K562 (cell line): ENCODE results near the gene SND1. TPM values are rescaled to one million over a fixed set of nuclear protein-coding genes. Genes with fewer than 3 reads are reported as not detected.

Source experiments
- BCL6 ChIP-seq: fragments of 250-450 bp; sonication (Bioruptor Pico); IDR thresholded peaks from 2 replicates; pipeline ENCODE4 v1.4.0; 2020
- CSDE1 ChIP-seq, 2 experiments: fragments of 450-650 bp; IDR thresholded peaks; 2 replicates each; pipeline ENCODE4 v1.6.1; 2016; ENCODE audit warnings: mild to moderate bottlenecking in 1 of 2
- HMG20A ChIP-seq: fragments of 450-650 bp; formaldehyde crosslinking; conservative IDR thresholded peaks from 2 replicates; pipeline ENCODE4 v1.4.0; 2020; ENCODE audit warnings: mild to moderate bottlenecking, mixed read lengths
- HNRNPH1 ChIP-seq: fragments of 200-400 bp; formaldehyde crosslinking; optimal IDR thresholded peaks from 2 replicates; pipeline ENCODE3; 2017; ENCODE audit warnings: low read depth, mild to moderate bottlenecking, low read length, moderate library complexity
- HNRNPL ChIP-seq: fragments of 200-400 bp; formaldehyde crosslinking; IDR thresholded peaks from 2 replicates; pipeline ENCODE4 v1.6.1; 2017; ENCODE audit warnings: low read depth, mild to moderate bottlenecking, low read length
- ILF3 ChIP-seq: fragments of 450-650 bp; IDR thresholded peaks from 2 replicates; pipeline ENCODE4 v1.6.1; 2018; ENCODE audit warnings: antibody characterized with exemption, mild to moderate bottlenecking, moderate library complexity, borderline replicate concordance
- JUND ChIP-seq, 2 experiments: IDR thresholded peaks; 2 replicates in 1 of 2; 3 replicates in 1 of 2; pipeline ENCODE4 v1.6.1; 2011; ENCODE audit warnings: borderline replicate concordance in 2 of 2, low read depth in 2 of 2, low read length in 2 of 2, improper control_type of control experiment in 1 of 2, missing biosample characterization in 1 of 2, missing genetic modification characterization in 1 of 2, missing genetic modification reagents in 1 of 2
- MAFF ChIP-seq: IDR thresholded peaks from 2 replicates; pipeline ENCODE4 v1.6.1; 2012; ENCODE audit warnings: low read length, improper control_type of control experiment
- NCOR1 ChIP-seq: fragments of 450-650 bp; IDR thresholded peaks from 2 replicates; pipeline ENCODE4 v1.6.1; 2016; ENCODE audit warnings: mild to moderate bottlenecking, moderate library complexity
- NUFIP1 ChIP-seq: fragments of 450-650 bp; IDR thresholded peaks from 2 replicates; pipeline ENCODE4 v1.6.1; 2018; ENCODE audit not compliant: partially characterized antibody
- RAD51 ChIP-seq: fragments of 450-650 bp; IDR thresholded peaks from 2 replicates; pipeline ENCODE4 v1.7.1; 2016; ENCODE audit warnings: low read depth, mild to moderate bottlenecking, borderline replicate concordance
- RBM15 ChIP-seq: fragments of 200-400 bp; formaldehyde crosslinking; IDR thresholded peaks from 2 replicates; pipeline ENCODE4 v1.6.1; 2018; ENCODE audit warnings: mild to moderate bottlenecking, low read length, moderate library complexity; ENCODE audit not compliant: insufficient read depth
- SREBF1 ChIP-seq: fragments of 150-350 bp; IDR thresholded peaks from 2 replicates; pipeline ENCODE4 v1.6.1; 2014; ENCODE audit warnings: antibody characterized with exemption, low read depth, low read length, borderline replicate concordance
- TAF1 ChIP-seq: IDR thresholded peaks from 2 replicates; pipeline ENCODE4 v1.6.1; 2011; ENCODE audit warnings: mild to moderate bottlenecking, low read length, moderate library complexity; ENCODE audit not compliant: insufficient read depth, control insufficient read depth, severe bottlenecking; ENCODE audit errors: extremely low read depth
- XRCC4 ChIP-seq: IDR thresholded peaks from one replicate; pipeline ENCODE4 v1.6.1; 2011; ENCODE audit not compliant: insufficient read depth, insufficient read length; ENCODE audit errors: extremely low read depth
- ZBTB7A ChIP-seq: IDR thresholded peaks from 2 replicates; pipeline ENCODE4 v1.6.1; 2011; ENCODE audit warnings: low read depth, mild to moderate bottlenecking, low read length, moderate library complexity, borderline replicate concordance; ENCODE audit not compliant: control insufficient read depth
- ZNF12 ChIP-seq: sonication (generic); formaldehyde crosslinking; IDR thresholded peaks from 2 replicates; pipeline ENCODE4 v1.4.0; 2020; ENCODE audit warnings: mild to moderate bottlenecking, missing genetic modification reagents
- ZNF324 ChIP-seq: fragments of 250-450 bp; sonication (Bioruptor Pico); IDR thresholded peaks from 2 replicates; pipeline ENCODE4 v1.4.0; 2020; ENCODE audit warnings: mild to moderate bottlenecking
- ZNF584 ChIP-seq: fragments of 200-800 bp; sonication (Bioruptor generic); IDR thresholded peaks from 2 replicates; pipeline ENCODE4 v1.6.1; 2016; ENCODE audit warnings: low read depth, mild to moderate bottlenecking, missing genetic modification characterization, missing compliant biosample characterization
- ZSCAN29 ChIP-seq: fragments of 450-650 bp; IDR thresholded peaks from 2 replicates; pipeline ENCODE4 v1.6.1; 2017
- polyA plus RNA-seq, 8 experiments: library from polyadenylated mRNA; depleted of rRNA in 4 of 8; stranded (reverse) in 5 of 8; unstranded in 3 of 8; fragments of >200 nt; fragmentation: Nextera tagmentation in 2 of 8; fragmentation: Illumina TruSeq in 1 of 8; extraction: Ambion mirVana in 2 of 8; extraction: Trizol in 1 of 8; gene quantifications; 2 replicates each; pipeline versions ENCODE4 v1.2.1 to v1.2.3, GENCODE V29; 2011 to 2014; ENCODE audit warnings: inconsistent platforms in 1 of 8, missing spikeins in 1 of 8
- total RNA-seq, 7 experiments: library from RNA; depleted of rRNA in 6 of 7; stranded (reverse); fragments of >200 nt in 6 of 7; fragmentation: Illumina TruSeq in 2 of 7; extraction: Trizol in 2 of 7; gene quantifications; 2 replicates each; pipeline versions ENCODE4 v1.2.1 to v1.2.3, GENCODE V29; 2011 to 2021; ENCODE audit warnings: low replicate concordance in 1 of 7
- TF ChIP-seq, protein P1 (sequence below): fragments of 250-450 bp; sonication (Bioruptor Pico); IDR thresholded peaks from 2 replicates; pipeline ENCODE4 v1.9.0; 2021; ENCODE audit warnings: mild to moderate bottlenecking
- TF ChIP-seq, protein P2 (sequence below), 2 experiments: fragments of 150-350 bp in 1 of 2; IDR thresholded peaks; 2 replicates each; pipeline ENCODE4 v1.6.1; 2012 to 2016; ENCODE audit warnings: low read depth in 2 of 2, low read length in 2 of 2, mild to moderate bottlenecking in 1 of 2, moderate library complexity in 1 of 2
- TF ChIP-seq, protein P3 (sequence below): conservative IDR thresholded peaks from 2 replicates; pipeline ENCODE4 v1.6.1; 2011; ENCODE audit warnings: low read depth, mild to moderate bottlenecking, low read length; ENCODE audit not compliant: control insufficient read depth

The SND1 gene
- total and polyA plus RNA-seq, 9 of the 15 experiments (the other 6 are each of a cell fraction or from before 2014, with no cell fraction given), result 46.5 to 307 (median 191) TPM

DNA sequence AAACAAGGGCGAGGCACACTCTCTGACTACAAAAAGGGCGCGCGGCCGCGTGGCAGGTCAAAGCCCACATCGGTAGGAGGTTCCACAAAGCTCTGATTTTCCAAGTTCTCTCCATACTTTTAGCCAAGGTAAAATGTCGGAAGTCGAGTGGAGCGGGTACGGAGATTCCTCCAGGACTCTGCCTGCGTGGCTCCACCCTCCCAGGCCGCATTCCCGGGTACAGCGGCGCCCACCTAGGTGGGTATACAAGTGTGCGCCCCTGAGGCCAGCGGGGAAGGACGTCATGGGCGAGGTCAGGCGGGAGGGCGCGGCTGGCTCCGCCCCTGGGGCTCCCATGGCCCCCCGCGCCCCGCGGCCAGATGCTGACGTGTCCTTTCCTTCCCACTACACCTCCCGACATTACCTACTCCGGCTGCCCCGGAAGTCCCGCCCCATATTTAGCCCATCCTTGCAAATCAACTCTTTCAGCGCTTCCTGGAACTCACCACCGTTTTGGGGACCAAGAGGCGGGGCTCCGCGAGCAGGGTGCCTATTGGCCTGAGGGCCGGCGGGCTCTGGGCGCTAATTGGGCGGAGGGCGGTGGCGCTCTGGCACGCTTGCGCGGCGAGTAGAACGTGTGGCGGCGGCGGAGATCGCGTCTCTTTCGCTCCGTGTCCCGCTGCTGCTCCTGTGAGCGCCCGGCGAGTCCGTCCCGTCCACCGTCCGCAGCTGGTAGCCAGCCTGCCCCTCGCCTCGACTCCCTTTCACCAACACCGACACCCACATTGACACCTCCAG is at the start of gene SND1 (continued):
- no peak; the same call in 1 of the 2 replicates for TF ChIP-seq ZNF12 (CRISPR knock-in tag)
- no peak; a peak in 1 of 4 replicates for TF ChIP-seq CSDE1 (IDR thresholded peaks at IDR 0.05)
- TF ChIP-seq NCOR1, result 0 out of 2 replicates have a peak, but pooled peaks have one; percentile 39
- TF ChIP-seq HMG20A (CRISPR knock-in tag), result no peak
- TF ChIP-seq, protein P1, sequence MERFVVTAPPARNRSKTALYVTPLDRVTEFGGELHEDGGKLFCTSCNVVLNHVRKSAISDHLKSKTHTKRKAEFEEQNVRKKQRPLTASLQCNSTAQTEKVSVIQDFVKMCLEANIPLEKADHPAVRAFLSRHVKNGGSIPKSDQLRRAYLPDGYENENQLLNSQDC (CRISPR knock-in tag), result 0 out of 2 replicates have a peak, but pooled peaks have one; percentile 67
- peak; percentile 16; the same call in 1 of the 2 replicates for TF ChIP-seq MAFF
- no peak; the same call in 1 of the 2 replicates for TF ChIP-seq ZNF584 (CRISPR knock-in tag)
- no peak for TF ChIP-seq NUFIP1
- peak; percentile 90 for TF ChIP-seq ZBTB7A
- TF ChIP-seq RBM15, result no peak
- no peak for TF ChIP-seq BCL6 (CRISPR knock-in tag)
- no peak for TF ChIP-seq ILF3
- TF ChIP-seq ZNF324, result 0 out of 2 replicates have a peak, but pooled peaks have one; percentile 31
- peak; percentile 81 for TF ChIP-seq JUND (IDR thresholded peaks at IDR 0.05; ENCODE audit: borderline replicate concordance, low read depth, low read length)
- peak; percentile 81; the same call in 2 of the 3 replicates for TF ChIP-seq JUND (tag; IDR thresholded peaks at IDR 0.05; ENCODE audit: borderline replicate concordance, low read depth, low read length)
- no peak for TF ChIP-seq HNRNPH1
- TF ChIP-seq RAD51, result peak; percentile 36; the same call in 1 of the 2 replicates
- TF ChIP-seq, protein P2, sequence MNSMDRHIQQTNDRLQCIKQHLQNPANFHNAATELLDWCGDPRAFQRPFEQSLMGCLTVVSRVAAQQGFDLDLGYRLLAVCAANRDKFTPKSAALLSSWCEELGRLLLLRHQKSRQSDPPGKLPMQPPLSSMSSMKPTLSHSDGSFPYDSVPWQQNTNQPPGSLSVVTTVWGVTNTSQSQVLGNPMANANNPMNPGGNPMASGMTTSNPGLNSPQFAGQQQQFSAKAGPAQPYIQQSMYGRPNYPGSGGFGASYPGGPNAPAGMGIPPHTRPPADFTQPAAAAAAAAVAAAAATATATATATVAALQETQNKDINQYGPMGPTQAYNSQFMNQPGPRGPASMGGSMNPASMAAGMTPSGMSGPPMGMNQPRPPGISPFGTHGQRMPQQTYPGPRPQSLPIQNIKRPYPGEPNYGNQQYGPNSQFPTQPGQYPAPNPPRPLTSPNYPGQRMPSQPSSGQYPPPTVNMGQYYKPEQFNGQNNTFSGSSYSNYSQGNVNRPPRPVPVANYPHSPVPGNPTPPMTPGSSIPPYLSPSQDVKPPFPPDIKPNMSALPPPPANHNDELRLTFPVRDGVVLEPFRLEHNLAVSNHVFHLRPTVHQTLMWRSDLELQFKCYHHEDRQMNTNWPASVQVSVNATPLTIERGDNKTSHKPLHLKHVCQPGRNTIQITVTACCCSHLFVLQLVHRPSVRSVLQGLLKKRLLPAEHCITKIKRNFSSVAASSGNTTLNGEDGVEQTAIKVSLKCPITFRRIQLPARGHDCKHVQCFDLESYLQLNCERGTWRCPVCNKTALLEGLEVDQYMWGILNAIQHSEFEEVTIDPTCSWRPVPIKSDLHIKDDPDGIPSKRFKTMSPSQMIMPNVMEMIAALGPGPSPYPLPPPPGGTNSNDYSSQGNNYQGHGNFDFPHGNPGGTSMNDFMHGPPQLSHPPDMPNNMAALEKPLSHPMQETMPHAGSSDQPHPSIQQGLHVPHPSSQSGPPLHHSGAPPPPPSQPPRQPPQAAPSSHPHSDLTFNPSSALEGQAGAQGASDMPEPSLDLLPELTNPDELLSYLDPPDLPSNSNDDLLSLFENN (IDR thresholded peaks at IDR 0.05; ENCODE audit: low read depth in 2 of 2, low read length in 2 of 2), result no peak
- no peak for TF ChIP-seq SREBF1
- TF ChIP-seq ZSCAN29, result no peak
- TF ChIP-seq, protein P3, sequence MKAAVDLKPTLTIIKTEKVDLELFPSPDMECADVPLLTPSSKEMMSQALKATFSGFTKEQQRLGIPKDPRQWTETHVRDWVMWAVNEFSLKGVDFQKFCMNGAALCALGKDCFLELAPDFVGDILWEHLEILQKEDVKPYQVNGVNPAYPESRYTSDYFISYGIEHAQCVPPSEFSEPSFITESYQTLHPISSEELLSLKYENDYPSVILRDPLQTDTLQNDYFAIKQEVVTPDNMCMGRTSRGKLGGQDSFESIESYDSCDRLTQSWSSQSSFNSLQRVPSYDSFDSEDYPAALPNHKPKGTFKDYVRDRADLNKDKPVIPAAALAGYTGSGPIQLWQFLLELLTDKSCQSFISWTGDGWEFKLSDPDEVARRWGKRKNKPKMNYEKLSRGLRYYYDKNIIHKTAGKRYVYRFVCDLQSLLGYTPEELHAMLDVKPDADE, result peak; percentile 76; the same call in 1 of the 2 replicates
- peak; percentile 79 for TF ChIP-seq TAF1
- no peak; the same call in 1 of the 2 replicates for TF ChIP-seq HNRNPL
- no peak for TF ChIP-seq XRCC4
